ENCODE results near the gene ATP2A3.

The ATP2A3 gene

DNA sequence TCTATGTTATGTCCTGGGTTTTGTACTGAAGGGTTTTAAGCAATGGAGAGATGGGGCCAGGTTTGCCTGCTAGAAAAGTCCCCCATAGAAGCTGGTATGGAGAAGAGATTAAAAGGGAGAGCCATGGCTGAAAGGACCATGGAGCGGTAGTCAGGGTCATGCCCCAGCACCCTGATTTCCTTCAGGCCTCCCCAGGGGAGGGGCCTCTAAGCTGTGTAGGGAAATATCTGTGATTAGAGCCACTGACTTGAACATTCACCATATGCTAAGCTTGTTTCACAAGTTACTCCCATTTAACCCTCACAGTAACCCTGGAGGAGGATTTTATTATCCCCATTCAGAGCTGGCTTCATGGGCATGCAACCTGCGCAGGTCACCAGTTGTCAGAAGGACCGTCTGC lies 3.8 kb upstream of the ATP2A3 start:
- Histone ChIP-seq H3K9me3 (ENCODE audit: control extremely low read depth in 1 of 5, control insufficient read depth in 4 of 5, insufficient read depth in 2 of 5, low read depth in 1 of 5, low read length in 4 of 5) (no peaks in the 10 kb centered on the region), H3K36me3 (ENCODE audit: control insufficient read depth in 4 of 4, insufficient read depth in 4 of 4, low read length in 3 of 4) (no peaks in the 10 kb centered on the region), H3K4me1 (ENCODE audit: control extremely low read depth in 1 of 4, control insufficient read depth in 4 of 4, insufficient read depth in 4 of 4, low read length in 3 of 4) (peaks cover 1 to 62% (median 50%) of the 10 kb centered on the region in 4 experiments), H3K27me3 (replicated peaks in 2 of 5; ENCODE audit: control insufficient read depth in 4 of 5, insufficient read depth in 5 of 5, low read length in 4 of 5) (no peaks in the 10 kb centered on the region), H3K4me3 (ENCODE audit: control insufficient read depth in 1 of 7, extremely low read depth in 1 of 7, insufficient read depth in 4 of 7, low read depth in 2 of 7, low read length in 6 of 7) (no peak overlapping the region), H3K27ac (ENCODE audit: insufficient read depth in 1 of 2, low read depth in 1 of 2, low read length in 2 of 2, poor library complexity in 1 of 2, severe bottlenecking in 2 of 2) (no peak overlapping the region)
- WGBS (ENCODE audit: insufficient coverage): no CpG with 5 or more reads among the region's 3 CpGs
- ChIA-PET POLR2A (interaction anchor here (1.0 kb wide), 2 partner anchors 22 to 52 kb away, joined by 3 read pairs; partner anchors contain the start of gene P2RX1), CTCF (interaction anchor here (1.4 to 4.7 kb wide), 3 partner anchors 8 to 38 kb away, joined by 3 to 40 read pairs (median 7); no protein-coding TSS in a partner anchor)
- DNase-seq: no peak

DNA sequence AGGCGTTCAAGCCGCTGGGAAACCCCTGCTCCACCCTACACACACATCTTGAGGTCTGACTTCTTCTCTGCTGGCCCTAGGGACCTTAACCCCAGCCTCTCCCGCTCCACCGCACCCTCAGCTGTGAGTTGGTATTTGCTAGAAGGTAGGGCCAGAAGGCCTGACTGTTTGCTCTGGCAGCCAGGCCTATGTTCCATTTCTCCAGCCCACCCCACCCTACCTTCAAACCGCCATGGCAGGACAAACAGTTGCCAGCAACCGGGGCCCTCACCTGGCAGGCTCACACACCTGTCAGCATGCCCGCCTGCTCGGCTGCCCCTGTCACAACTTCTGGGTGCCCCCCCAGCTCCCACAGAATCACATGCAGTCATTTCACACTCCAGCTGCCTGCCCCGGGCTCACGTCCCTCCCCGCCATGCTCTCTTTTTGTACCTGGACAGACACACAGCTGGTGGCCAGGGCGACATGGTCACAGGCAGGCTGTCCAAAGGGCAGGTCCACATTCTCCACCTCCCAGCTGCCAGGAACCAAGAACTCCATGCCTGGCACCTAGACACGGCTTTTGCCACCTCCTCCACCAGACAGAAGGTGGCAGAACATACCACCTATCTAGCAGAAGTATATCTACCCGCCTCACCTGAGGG lies 2.6 kb upstream of the ATP2A3 start:
- H3K27ac ChIP-seq (ENCODE audit: insufficient read depth in 1 of 2, low read depth in 1 of 2, low read length in 2 of 2, poor library complexity in 1 of 2, severe bottlenecking in 2 of 2): no peak overlapping the region
- H3K9me3 ChIP-seq (ENCODE audit: control extremely low read depth in 1 of 5, control insufficient read depth in 4 of 5, insufficient read depth in 2 of 5, low read depth in 1 of 5, low read length in 4 of 5): no peaks in the 10 kb centered on the region
- ChIA-PET POLR2A (interaction anchor here (1.0 to 2.3 kb wide), 2 partner anchors 7 to 50 kb away, joined by 3 to 17 read pairs; partner anchors contain the start of gene P2RX1), CTCF (interaction anchor here (0.9 to 4.7 kb wide), 6 partner anchors 9 to 52 kb away, joined by 3 to 40 read pairs (median 5); no protein-coding TSS in a partner anchor)
- peaks cover 0 to 3% (median 0%) of the 10 kb centered on the region in 4 experiments for H3K36me3 ChIP-seq (ENCODE audit: control insufficient read depth in 4 of 4, insufficient read depth in 4 of 4, low read length in 3 of 4)
- no peak for DNase-seq
- no peak overlapping the region for H3K4me3 ChIP-seq (ENCODE audit: control insufficient read depth in 1 of 7, extremely low read depth in 1 of 7, insufficient read depth in 4 of 7, low read depth in 2 of 7, low read length in 6 of 7)
- 94% methylated on average over 4 of the region's 14 CpGs for WGBS (ENCODE audit: insufficient coverage)
- no peaks in the 10 kb centered on the region for H3K27me3 ChIP-seq (replicated peaks in 2 of 5; ENCODE audit: control insufficient read depth in 4 of 5, insufficient read depth in 5 of 5, low read length in 4 of 5)
- peaks cover 4 to 62% (median 52%) of the 10 kb centered on the region in 4 experiments for H3K4me1 ChIP-seq (ENCODE audit: control extremely low read depth in 1 of 4, control insufficient read depth in 4 of 4, insufficient read depth in 4 of 4, low read length in 3 of 4)

DNA sequence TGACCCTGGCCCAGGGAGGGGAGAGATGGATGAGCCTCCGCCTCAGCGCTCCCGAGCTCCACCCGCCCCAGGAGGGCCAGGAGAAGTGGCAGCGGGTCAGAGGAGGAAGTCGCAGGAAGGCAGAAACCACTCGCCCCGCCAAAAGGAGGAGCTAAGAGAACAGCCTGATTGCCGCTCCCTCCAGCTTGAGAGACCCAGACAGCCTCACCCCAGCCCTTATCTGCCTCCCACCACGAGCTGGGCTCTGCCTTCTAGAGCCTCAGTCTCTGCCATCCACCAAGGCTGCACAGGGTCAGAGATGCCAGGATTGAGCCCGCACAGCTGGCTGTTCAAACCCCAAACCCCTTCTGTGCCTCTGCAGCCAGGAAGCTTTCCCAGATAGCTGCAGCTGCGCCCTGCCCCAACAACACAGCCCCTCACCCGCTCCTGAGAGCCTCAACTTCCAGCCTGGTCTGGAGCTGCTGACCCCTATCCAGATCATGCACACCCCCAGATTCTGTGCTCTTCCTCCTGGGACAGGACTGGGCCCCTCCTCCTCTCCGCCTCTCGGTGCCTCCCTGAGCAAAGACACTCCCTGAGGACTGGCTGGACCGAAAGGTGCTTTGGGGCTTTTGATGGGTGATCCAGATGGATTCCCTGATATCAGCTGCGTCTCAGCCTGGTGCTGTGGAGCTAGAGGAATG lies 1.0 kb upstream of the ATP2A3 start:
- Histone ChIP-seq H3K4me1 (ENCODE audit: control extremely low read depth in 1 of 4, control insufficient read depth in 4 of 4, insufficient read depth in 4 of 4, low read length in 3 of 4) (peaks cover 8 to 72% (median 67%) of the 10 kb centered on the region in 4 experiments), H3K4me3 (ENCODE audit: control insufficient read depth in 1 of 7, extremely low read depth in 1 of 7, insufficient read depth in 4 of 7, low read depth in 2 of 7, low read length in 6 of 7) (peak overlapping the region in 6 of 7 experiments; percentile 77 to 95 (median 86)), H3K27ac (ENCODE audit: insufficient read depth in 1 of 2, low read depth in 1 of 2, low read length in 2 of 2, poor library complexity in 1 of 2, severe bottlenecking in 2 of 2) (peak overlapping the region in 1 of 2 experiments; percentile 75), H3K9me3 (ENCODE audit: control extremely low read depth in 1 of 5, control insufficient read depth in 4 of 5, insufficient read depth in 2 of 5, low read depth in 1 of 5, low read length in 4 of 5) (no peaks in the 10 kb centered on the region), H3K27me3 (replicated peaks in 2 of 5; ENCODE audit: control insufficient read depth in 4 of 5, insufficient read depth in 5 of 5, low read length in 4 of 5) (no peaks in the 10 kb centered on the region), H3K36me3 (ENCODE audit: control insufficient read depth in 4 of 4, insufficient read depth in 4 of 4, low read length in 3 of 4) (peaks cover 0 to 17% (median 0%) of the 10 kb centered on the region in 4 experiments)
- POLR2A ChIA-PET: interaction anchor here (0.6 to 2.3 kb wide), 14 partner anchors 9 to 178 kb away, joined by 3 to 17 read pairs (median 5); partner anchors contain the start of genes CYB5D2, P2RX1 and ZZEF1
- CTCF ChIA-PET: interaction anchor here (0.7 to 4.7 kb wide), 15 partner anchors 9 to 80 kb away, joined by 3 to 40 read pairs (median 4); partner anchors contain the start of gene P2RX1
- DNase-seq: peak; percentile 86 to 93 (median 90)
- under 1% methylated on average over 13 of the region's 17 CpGs for WGBS (ENCODE audit: insufficient coverage)

DNA sequence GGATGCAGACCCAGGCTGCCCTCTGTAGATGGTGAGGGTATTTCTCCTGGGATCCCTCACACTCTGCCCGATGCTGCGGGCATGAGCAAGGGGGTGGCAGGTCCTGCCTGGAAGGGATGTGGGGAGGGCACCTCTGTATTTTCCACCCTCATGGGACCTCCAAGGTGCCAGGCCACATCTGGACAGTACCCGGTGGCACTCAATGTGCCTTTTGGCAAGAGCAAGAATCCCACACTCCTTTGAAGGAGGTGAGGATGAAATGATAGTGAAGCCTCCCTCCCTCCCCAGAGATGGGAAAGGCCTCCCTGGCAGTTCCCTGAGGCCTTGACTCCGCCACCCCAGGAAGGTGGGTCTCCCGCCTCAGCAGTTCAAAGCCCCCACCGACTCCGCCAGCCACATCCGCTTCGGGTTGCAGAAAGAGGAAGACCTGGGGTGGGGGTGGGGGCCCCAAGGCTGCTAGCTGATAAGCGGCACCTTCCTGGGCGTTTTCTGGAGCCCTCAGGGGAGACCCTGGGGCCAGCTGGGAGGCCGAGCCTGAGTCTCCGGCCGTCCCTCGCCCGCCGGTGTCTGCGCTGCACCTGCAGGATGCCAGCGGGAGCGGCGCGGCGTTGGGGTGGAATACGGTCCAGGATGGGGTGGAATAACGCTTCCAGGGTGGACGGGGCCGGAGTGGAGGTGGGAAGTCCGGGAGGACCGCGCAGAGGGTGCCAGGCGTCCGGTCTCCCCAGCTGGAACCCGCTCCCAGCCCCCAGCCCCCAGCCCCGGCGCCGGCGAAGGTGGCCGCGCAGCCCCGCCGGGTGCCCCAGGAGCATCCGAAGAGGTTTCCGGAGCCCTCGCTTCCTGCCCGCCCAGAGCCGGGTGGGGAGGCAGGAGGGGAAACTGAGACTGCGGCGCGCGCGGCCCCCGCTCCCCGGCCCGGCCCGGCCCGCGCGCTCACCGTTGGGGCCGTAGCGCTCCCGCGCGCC lies 718 bp downstream of the ATP2A3 start:
- peak overlapping the region; percentile 69 to 95 (median 83) for H3K4me3 ChIP-seq (ENCODE audit: control insufficient read depth in 1 of 7, extremely low read depth in 1 of 7, insufficient read depth in 4 of 7, low read depth in 2 of 7, low read length in 6 of 7)
- peaks cover 8 to 78% (median 71%) of the 10 kb centered on the region in 4 experiments for H3K4me1 ChIP-seq (ENCODE audit: control extremely low read depth in 1 of 4, control insufficient read depth in 4 of 4, insufficient read depth in 4 of 4, low read length in 3 of 4)
- ChIA-PET CTCF (interaction anchor here (1.1 to 4.7 kb wide), 4 partner anchors 28 to 47 kb away, joined by 6 to 40 read pairs (median 8); partner anchors contain the start of gene P2RX1), POLR2A (interaction anchor here (0.5 to 3.3 kb wide), 10 partner anchors 9 to 1571 kb away, joined by 3 to 21 read pairs (median 4); partner anchors contain the start of genes CYB5D2, P2RX1 and ZZEF1)
- H3K36me3 ChIP-seq (ENCODE audit: control insufficient read depth in 4 of 4, insufficient read depth in 4 of 4, low read length in 3 of 4): peaks cover 0 to 28% (median 0%) of the 10 kb centered on the region in 4 experiments
- H3K9me3 ChIP-seq (ENCODE audit: control extremely low read depth in 1 of 5, control insufficient read depth in 4 of 5, insufficient read depth in 2 of 5, low read depth in 1 of 5, low read length in 4 of 5): no peaks in the 10 kb centered on the region
- no peaks in the 10 kb centered on the region for H3K27me3 ChIP-seq (replicated peaks in 2 of 5; ENCODE audit: control insufficient read depth in 4 of 5, insufficient read depth in 5 of 5, low read length in 4 of 5)
- WGBS (ENCODE audit: insufficient coverage): under 1% methylated on average over 45 of the region's 64 CpGs
- DNase-seq: peak; percentile 78 to 94 (median 91)
- peak overlapping the region; percentile 50 to 74 for H3K27ac ChIP-seq (ENCODE audit: insufficient read depth in 1 of 2, low read depth in 1 of 2, low read length in 2 of 2, poor library complexity in 1 of 2, severe bottlenecking in 2 of 2)

DNA sequence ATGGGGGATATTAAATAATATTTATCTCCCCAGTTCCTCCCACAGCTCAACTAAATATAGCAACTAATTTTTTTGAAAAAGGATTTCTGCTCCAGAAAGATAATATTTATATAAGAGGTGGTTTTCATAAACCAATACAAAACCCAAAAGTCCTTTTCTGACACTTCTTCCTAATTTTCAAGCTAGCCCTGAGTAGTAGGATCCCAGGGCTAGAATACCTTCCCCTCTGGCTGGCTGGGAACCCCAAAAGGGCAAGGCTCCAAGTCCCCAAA lies 1.3 kb downstream of the ATP2A3 start:
- no peaks in the 10 kb centered on the region for H3K27me3 ChIP-seq (replicated peaks in 2 of 5; ENCODE audit: control insufficient read depth in 4 of 5, insufficient read depth in 5 of 5, low read length in 4 of 5)
- CTCF ChIA-PET: interaction anchor here (1.1 to 2.0 kb wide), 3 partner anchors 28 to 46 kb away, joined by 6 to 9 read pairs (median 8); partner anchors contain the start of gene P2RX1
- DNase-seq: peak in 1 of 3 donors; percentile 32
- peaks cover 0 to 34% (median 4%) of the 10 kb centered on the region in 4 experiments for H3K36me3 ChIP-seq (ENCODE audit: control insufficient read depth in 4 of 4, insufficient read depth in 4 of 4, low read length in 3 of 4)
- no peaks in the 10 kb centered on the region for H3K9me3 ChIP-seq (ENCODE audit: control extremely low read depth in 1 of 5, control insufficient read depth in 4 of 5, insufficient read depth in 2 of 5, low read depth in 1 of 5, low read length in 4 of 5)
- H3K4me3 ChIP-seq (ENCODE audit: control insufficient read depth in 1 of 7, extremely low read depth in 1 of 7, insufficient read depth in 4 of 7, low read depth in 2 of 7, low read length in 6 of 7): peak overlapping the region; percentile 69 to 95 (median 81)
- H3K4me1 ChIP-seq (ENCODE audit: control extremely low read depth in 1 of 4, control insufficient read depth in 4 of 4, insufficient read depth in 4 of 4, low read length in 3 of 4): peaks cover 8 to 78% (median 68%) of the 10 kb centered on the region in 4 experiments
- H3K27ac ChIP-seq (ENCODE audit: insufficient read depth in 1 of 2, low read depth in 1 of 2, low read length in 2 of 2, poor library complexity in 1 of 2, severe bottlenecking in 2 of 2): peak overlapping the region; percentile 50 to 74
- POLR2A ChIA-PET: interaction anchor here (0.7 to 3.3 kb wide), 7 partner anchors 10 to 1570 kb away, joined by 3 to 21 read pairs (median 4); partner anchors contain the start of gene P2RX1
